ENCODE results near the gene FOXP1.

GRCh38 chr3:71282976-71283375 lies 300.6 kb downstream of the FOXP1 start:
- TF ChIP-seq CTCF (IDR thresholded peaks at IDR 0.05; ENCODE audit: low read depth, low read length, poor library complexity, severe bottlenecking) (no peak), EZH2phosphoT487 (IDR thresholded peaks at IDR 0.05; ENCODE audit: borderline replicate concordance, low read length) (no peak)
